ENCODE measurements around the gene RICTOR. TPM values are rescaled to one million over a fixed set of nuclear protein-coding genes. Genes with fewer than 3 reads are reported as not detected.

RICTOR gene
- 10 to 100 TPM; 48.1 to 48.5 TPM for total RNA-seq

- Mint-ChIP-seq H3K36me3 (ENCODE audit: low read depth) (peaks cover 19% of the 10 kb centered on the region), H3K27ac (peak within 1 kb of the TSS; percentile 97), H3K4me3 (peak within 1 kb of the TSS; percentile 97), H3K27me3 (peaks cover 4% of the 10 kb centered on the region), H3K4me1 (peaks cover 52% of the 10 kb centered on the region), H3K9me3 (peaks cover under 1% of the 10 kb centered on the region)
- CTCF ChIA-PET: no interaction called here
- POLR2A ChIA-PET: no interaction called here
- DNase-seq: peak; percentile 92
Measured at GRCh38 chr5:39074017-39074814, at the start of gene RICTOR. Gene RICTOR (minus strand): TSS chr5:39074399. CDS start chr5:39074377, 22 bp downstream.

- no peak for DNase-seq
- Mint-ChIP-seq H3K27ac (no peak overlapping the region), H3K4me3 (no peak overlapping the region), H3K27me3 (no peaks in the 10 kb centered on the region), H3K36me3 (ENCODE audit: low read depth) (peaks cover 59% of the 10 kb centered on the region), H3K9me3 (no peaks in the 10 kb centered on the region), H3K4me1 (peaks cover 5% of the 10 kb centered on the region)
- POLR2A ChIA-PET: no interaction called here
- CTCF ChIA-PET: no interaction called here
Measured at GRCh38 chr5:39121922-39122321, 47.7 kb upstream of the RICTOR start.

DNA sequence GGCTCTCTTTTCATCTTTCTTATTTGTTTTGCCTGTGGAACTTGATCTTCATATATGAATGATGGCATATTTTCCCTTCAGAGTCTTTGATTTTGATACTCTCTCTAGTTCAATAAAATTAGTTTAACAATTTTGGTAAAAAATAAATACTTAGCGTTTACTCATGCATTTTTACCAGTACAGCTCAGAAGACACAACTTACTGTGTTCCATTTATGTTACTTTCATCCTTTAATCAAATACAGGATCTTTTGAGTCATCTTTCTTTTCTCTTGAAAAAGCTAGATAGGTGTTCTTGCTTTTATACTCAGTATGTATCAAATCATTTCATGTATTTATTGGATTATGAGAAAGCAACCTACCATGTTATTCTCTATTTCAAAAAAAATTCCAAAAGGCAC, 47.1 kb upstream of the RICTOR start:
- POLR2A ChIA-PET: no interaction called here
- DNase-seq: no peak
- CTCF ChIA-PET: no interaction called here
- Mint-ChIP-seq H3K9me3 (no peaks in the 10 kb centered on the region), H3K27me3 (no peaks in the 10 kb centered on the region), H3K4me3 (no peak overlapping the region), H3K36me3 (ENCODE audit: low read depth) (peaks cover 63% of the 10 kb centered on the region), H3K4me1 (peaks cover 9% of the 10 kb centered on the region), H3K27ac (no peak overlapping the region)

GRCh38 chr5:39120052-39120420, 45.8 kb upstream of the RICTOR start:
- DNase-seq: no peak
- POLR2A ChIA-PET: no interaction called here
- Mint-ChIP-seq H3K4me1 (peaks cover 12% of the 10 kb centered on the region), H3K9me3 (no peaks in the 10 kb centered on the region), H3K4me3 (no peak overlapping the region), H3K27me3 (no peaks in the 10 kb centered on the region), H3K27ac (no peak overlapping the region), H3K36me3 (ENCODE audit: low read depth) (peaks cover 65% of the 10 kb centered on the region)
- CTCF ChIA-PET: no interaction called here

GRCh38 chr5:39119404-39120051, 45.3 kb upstream of the RICTOR start:
- H3K27ac Mint-ChIP-seq: no peak overlapping the region
- H3K36me3 Mint-ChIP-seq (ENCODE audit: low read depth): peaks cover 66% of the 10 kb centered on the region
- POLR2A ChIA-PET: no interaction called here

GRCh38 chr5:39118638-39119037, 44.4 kb upstream of the RICTOR start:
- H3K27me3 Mint-ChIP-seq: no peaks in the 10 kb centered on the region
- no peaks in the 10 kb centered on the region for H3K9me3 Mint-ChIP-seq
- CTCF ChIA-PET: no interaction called here
- POLR2A ChIA-PET: no interaction called here
- H3K27ac Mint-ChIP-seq: no peak overlapping the region
- H3K36me3 Mint-ChIP-seq (ENCODE audit: low read depth): peaks cover 65% of the 10 kb centered on the region
- DNase-seq: no peak
- H3K4me3 Mint-ChIP-seq: no peak overlapping the region
- H3K4me1 Mint-ChIP-seq: peaks cover 12% of the 10 kb centered on the region

More at GRCh38 chr5:39119404-39120051, 45.3 kb upstream of the RICTOR start:
- DNase-seq: no peak
- Mint-ChIP-seq H3K4me3 (no peak overlapping the region), H3K27me3 (no peaks in the 10 kb centered on the region), H3K4me1 (peaks cover 12% of the 10 kb centered on the region), H3K9me3 (no peaks in the 10 kb centered on the region)
- CTCF ChIA-PET: no interaction called here

DNA sequence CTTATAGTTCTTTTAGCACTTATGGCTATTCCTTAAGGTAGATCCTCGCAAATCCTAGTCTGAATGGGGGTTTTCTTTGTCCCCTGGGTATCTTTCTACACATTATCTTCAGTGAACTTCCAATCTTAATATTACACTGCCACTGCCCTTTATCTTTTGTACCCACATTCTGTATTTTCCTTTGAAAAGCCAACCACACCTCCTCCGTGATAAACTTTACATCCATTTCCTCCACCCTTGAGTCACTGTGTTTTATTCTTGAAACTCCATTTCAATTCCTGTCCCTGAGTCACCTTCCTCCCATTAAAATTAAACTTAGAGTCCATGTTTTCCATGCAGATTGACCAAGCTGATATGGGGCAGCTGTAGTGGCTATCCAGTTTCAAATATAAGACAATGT, 43.2 kb upstream of the RICTOR start:
- peaks cover 70% of the 10 kb centered on the region for H3K36me3 Mint-ChIP-seq (ENCODE audit: low read depth)
- peak overlapping the region; percentile 34 for H3K27ac Mint-ChIP-seq
- ChIA-PET CTCF (interaction anchor here (1.6 kb wide), 1 partner anchor 25 kb away, joined by 4 read pairs; no protein-coding TSS in a partner anchor), POLR2A (interaction anchor here (0.6 kb wide), 1 partner anchor 30 kb away, joined by 5 read pairs; no protein-coding TSS in a partner anchor)
- no peaks in the 10 kb centered on the region for H3K9me3 Mint-ChIP-seq
- no peak for DNase-seq
- peaks cover 12% of the 10 kb centered on the region for H3K4me1 Mint-ChIP-seq
- no peaks in the 10 kb centered on the region for H3K27me3 Mint-ChIP-seq
- no peak overlapping the region for H3K4me3 Mint-ChIP-seq

DNA sequence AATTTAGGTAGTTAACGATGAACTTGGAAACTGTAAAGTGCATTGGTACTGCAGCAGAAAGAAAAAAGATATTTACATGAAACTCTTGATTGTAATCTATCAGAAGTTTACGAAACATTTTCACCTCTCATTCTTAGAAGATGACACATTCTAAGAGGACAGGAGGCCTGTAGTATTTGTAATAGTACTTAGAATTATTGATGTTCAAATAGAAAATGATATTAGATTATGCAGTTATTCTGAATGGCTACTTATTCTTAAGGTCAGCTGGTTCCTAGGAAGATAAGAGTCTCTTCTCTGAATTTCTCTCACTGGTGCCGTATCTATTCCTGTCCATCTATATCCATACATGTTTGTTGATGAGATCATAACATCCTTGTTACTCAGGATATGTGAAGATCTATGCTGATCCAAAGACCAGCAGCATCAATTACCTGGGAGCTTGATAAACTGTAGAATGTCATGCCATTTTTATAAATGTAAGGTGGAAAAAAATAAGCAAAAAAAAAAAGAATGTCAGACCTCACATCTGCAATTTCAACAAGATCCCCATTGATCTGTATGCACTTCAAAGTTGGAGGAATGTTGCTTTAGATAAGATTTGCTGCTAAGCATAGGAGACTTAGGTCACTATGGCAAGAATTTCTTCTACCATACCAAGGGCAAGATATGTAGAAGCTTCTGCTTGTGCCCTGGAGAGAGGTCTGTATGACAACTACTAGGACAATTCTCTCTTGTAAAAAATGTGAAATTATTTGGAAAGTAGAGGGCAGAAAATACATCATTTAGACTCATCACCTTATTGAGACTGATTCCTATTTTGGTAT, 42.4 kb upstream of the RICTOR start:
- DNase-seq: no peak
- ChIA-PET POLR2A (no interaction called here), CTCF (interaction anchor here (1.6 kb wide), 1 partner anchor 26 kb away, joined by 4 read pairs; no protein-coding TSS in a partner anchor)
- H3K4me1 Mint-ChIP-seq: peaks cover 12% of the 10 kb centered on the region
- H3K4me3 Mint-ChIP-seq: no peak overlapping the region
- no peaks in the 10 kb centered on the region for H3K27me3 Mint-ChIP-seq
- H3K27ac Mint-ChIP-seq: no peak overlapping the region
- H3K9me3 Mint-ChIP-seq: no peaks in the 10 kb centered on the region
- peaks cover 65% of the 10 kb centered on the region for H3K36me3 Mint-ChIP-seq (ENCODE audit: low read depth)

DNA sequence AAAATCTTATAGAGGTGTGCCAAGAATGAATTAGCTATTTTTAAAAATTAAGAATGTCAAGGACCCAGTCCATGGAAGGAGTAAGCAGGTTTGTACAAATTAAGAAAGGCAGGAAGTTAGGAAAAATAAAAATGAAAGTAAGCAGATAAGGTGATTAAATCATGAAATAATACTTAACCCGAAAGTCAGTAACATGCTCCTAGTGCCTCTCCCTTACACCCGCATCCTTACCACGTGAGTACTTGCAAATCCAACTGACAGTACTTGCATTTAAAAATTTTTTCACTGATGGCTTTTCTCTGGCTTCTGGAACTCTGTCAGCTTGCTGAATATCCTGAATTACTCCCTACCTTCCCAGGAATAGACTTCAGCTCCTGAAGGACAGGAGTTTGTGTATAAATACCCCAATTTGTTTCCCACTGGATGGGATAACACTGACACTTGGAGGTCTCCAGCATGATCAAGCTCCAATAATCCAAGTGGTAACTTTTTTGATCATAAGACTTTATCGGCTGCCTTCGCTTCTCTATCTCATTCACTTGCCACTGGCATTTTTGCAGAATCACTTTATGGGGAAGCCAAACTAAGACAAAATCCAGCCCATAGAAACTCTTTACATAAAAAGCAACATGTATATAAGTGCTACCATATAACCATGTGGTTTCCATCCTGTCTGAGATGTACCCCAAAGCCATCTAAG, 41.6 kb upstream of the RICTOR start:
- CTCF ChIA-PET: interaction anchor here (1.8 kb wide), 1 partner anchor 12 kb away, joined by 5 read pairs; no protein-coding TSS in a partner anchor
- no peak overlapping the region for H3K4me3 Mint-ChIP-seq
- H3K4me1 Mint-ChIP-seq: peaks cover 12% of the 10 kb centered on the region

DNA sequence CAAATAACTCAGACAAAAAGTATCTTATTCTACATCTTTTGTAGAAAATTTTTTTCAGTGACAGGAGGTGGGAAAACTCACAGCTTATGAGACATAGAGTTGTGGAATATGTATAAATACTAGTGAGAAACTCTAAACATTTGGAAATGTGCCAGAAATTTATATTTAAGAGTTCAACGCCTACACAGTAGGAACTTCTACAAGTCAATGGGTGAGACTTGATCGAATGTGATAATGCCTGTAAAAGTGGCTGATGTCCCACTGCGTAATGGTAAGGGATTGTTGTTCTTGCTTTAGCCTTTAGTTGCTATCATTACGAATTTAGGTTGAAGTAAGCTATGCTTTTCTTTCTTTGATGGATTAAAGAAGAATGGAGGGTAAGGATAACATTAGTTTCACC, 40.0 kb upstream of the RICTOR start:
- CTCF ChIA-PET: interaction anchor here (1.8 kb wide), 1 partner anchor 10 kb away, joined by 5 read pairs; no protein-coding TSS in a partner anchor
- POLR2A ChIA-PET: no interaction called here
- Mint-ChIP-seq H3K27me3 (no peaks in the 10 kb centered on the region), H3K9me3 (no peaks in the 10 kb centered on the region), H3K4me1 (peaks cover 12% of the 10 kb centered on the region), H3K4me3 (no peak overlapping the region), H3K27ac (no peak overlapping the region), H3K36me3 (ENCODE audit: low read depth) (peaks cover 67% of the 10 kb centered on the region)
- no peak for DNase-seq

More for the DNA sequence above, 41.6 kb upstream of the RICTOR start:
- POLR2A ChIA-PET: no interaction called here
- Mint-ChIP-seq H3K27me3 (no peaks in the 10 kb centered on the region), H3K36me3 (ENCODE audit: low read depth) (peaks cover 63% of the 10 kb centered on the region), H3K27ac (no peak overlapping the region), H3K9me3 (no peaks in the 10 kb centered on the region)
- no peak for DNase-seq

- POLR2A ChIA-PET: no interaction called here
- peaks cover 70% of the 10 kb centered on the region for H3K36me3 Mint-ChIP-seq (ENCODE audit: low read depth)
- H3K4me3 Mint-ChIP-seq: no peak overlapping the region
Measured at GRCh38 chr5:39113354-39113953, 39.3 kb upstream of the RICTOR start.

GRCh38 chr5:39109606-39110005, 35.4 kb upstream of the RICTOR start:
- Mint-ChIP-seq H3K4me1 (no peaks in the 10 kb centered on the region), H3K4me3 (no peak overlapping the region), H3K27ac (no peak overlapping the region), H3K9me3 (no peaks in the 10 kb centered on the region), H3K36me3 (ENCODE audit: low read depth) (peaks cover 50% of the 10 kb centered on the region), H3K27me3 (no peaks in the 10 kb centered on the region)
- CTCF ChIA-PET: no interaction called here
- DNase-seq: no peak
- POLR2A ChIA-PET: no interaction called here

More at GRCh38 chr5:39113354-39113953, 39.3 kb upstream of the RICTOR start:
- CTCF ChIA-PET: interaction anchor here (0.7 to 2.0 kb wide), 2 partner anchors 33 to 166 kb away, joined by 3 to 7 read pairs; no protein-coding TSS in a partner anchor
- Mint-ChIP-seq H3K9me3 (no peaks in the 10 kb centered on the region), H3K27me3 (no peaks in the 10 kb centered on the region), H3K27ac (no peak overlapping the region), H3K4me1 (peaks cover 12% of the 10 kb centered on the region)
- DNase-seq: no peak
